ENCODE data around the gene STPG1.

Gene STPG1

DNA sequence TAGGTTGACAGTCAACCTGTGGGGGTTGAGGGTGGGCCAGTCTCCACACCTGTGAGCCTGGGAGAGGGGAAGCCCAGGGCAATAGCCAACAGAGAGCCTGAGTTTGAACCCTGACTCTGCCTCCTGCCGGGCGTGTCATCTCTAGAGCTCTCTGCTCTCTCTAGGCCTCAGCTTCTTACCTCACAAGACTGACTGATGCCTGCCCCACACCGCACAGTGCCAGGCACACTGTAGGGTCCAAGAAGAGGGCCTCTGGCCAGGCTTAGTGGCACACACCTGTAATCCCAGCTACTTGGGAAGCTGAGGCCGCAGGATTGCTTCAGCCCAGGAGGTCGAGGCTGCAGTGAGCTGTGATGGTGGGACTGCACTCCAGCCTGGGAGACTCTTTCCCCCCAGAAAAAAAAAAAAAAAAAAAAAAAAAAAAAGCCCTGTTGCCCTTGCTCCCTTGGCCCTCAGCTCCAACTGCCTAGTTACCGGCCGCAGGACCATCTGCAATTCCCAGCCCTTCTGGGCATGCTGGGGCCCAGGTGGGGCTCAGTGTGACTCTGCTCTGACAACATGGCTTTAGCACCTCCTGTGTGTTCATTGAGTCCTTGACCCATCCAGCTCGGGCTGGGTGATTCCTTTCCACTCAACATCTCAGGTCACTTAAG is 69.4 kb downstream of the STPG1 start:
- Histone ChIP-seq H4K20me1 (ENCODE audit: insufficient read depth, low read length) (no peaks in the 10 kb centered on the region), H3K36me3 (replicated peaks; ENCODE audit: insufficient read depth, low read length) (peaks cover 4% of the 10 kb centered on the region; the same call in 1 of the 2 replicates), H3K4me3 (ENCODE audit: low read length) (no peak overlapping the region), H3K4me2 (ENCODE audit: low read depth, low read length) (no peak overlapping the region), H3F3A (ENCODE audit: insufficient read depth, low read length) (no peaks in the 10 kb centered on the region), H3K4me1 (ENCODE audit: low read length) (no peaks in the 10 kb centered on the region), H3K9ac (ENCODE audit: low read length) (no peak overlapping the region), H2AFZ (ENCODE audit: low read length) (no peak overlapping the region), H3K79me2 (ENCODE audit: low read length) (no peaks in the 10 kb centered on the region), H3K9me2 (replicated peaks; ENCODE audit: insufficient read depth, low read length) (no peaks in the 10 kb centered on the region), H3K27ac (ENCODE audit: low read length) (no peak overlapping the region), H3K9me3 (replicated peaks; ENCODE audit: insufficient read depth, low read length) (no peaks in the 10 kb centered on the region), H3K27me3 (replicated peaks; ENCODE audit: insufficient read depth, low read length) (no peaks in the 10 kb centered on the region)
- DNase-seq, result no peak
- no peak for TF ChIP-seq EZH2phosphoT487 (IDR thresholded peaks at IDR 0.05; ENCODE audit: low read length)
- no peak for TF ChIP-seq EZH2 (optimal IDR thresholded peaks at IDR 0.05; ENCODE audit: low read depth, low read length)
- TF ChIP-seq CTCF (IDR thresholded peaks at IDR 0.05; ENCODE audit: low read length), result no peak

- Histone ChIP-seq H3K9me2 (replicated peaks; ENCODE audit: insufficient read depth, low read length) (no peaks in the 10 kb centered on the region), H3K27me3 (replicated peaks; ENCODE audit: insufficient read depth, low read length) (no peaks in the 10 kb centered on the region), H3K79me2 (ENCODE audit: low read length) (no peaks in the 10 kb centered on the region), H3K9ac (ENCODE audit: low read length) (no peak overlapping the region), H3K4me1 (ENCODE audit: low read length) (no peaks in the 10 kb centered on the region), H3K4me3 (ENCODE audit: low read length) (no peak overlapping the region), H4K20me1 (ENCODE audit: insufficient read depth, low read length) (no peaks in the 10 kb centered on the region), H3K9me3 (replicated peaks; ENCODE audit: insufficient read depth, low read length) (no peaks in the 10 kb centered on the region), H3F3A (ENCODE audit: insufficient read depth, low read length) (no peaks in the 10 kb centered on the region), H2AFZ (ENCODE audit: low read length) (no peak overlapping the region), H3K36me3 (replicated peaks; ENCODE audit: insufficient read depth, low read length) (peaks cover 4% of the 10 kb centered on the region; the same call in 1 of the 2 replicates), H3K27ac (ENCODE audit: low read length) (no peak overlapping the region), H3K4me2 (ENCODE audit: low read depth, low read length) (no peak overlapping the region)
- TF ChIP-seq CTCF (IDR thresholded peaks at IDR 0.05; ENCODE audit: low read length) (no peak), EZH2 (optimal IDR thresholded peaks at IDR 0.05; ENCODE audit: low read depth, low read length) (no peak)
- no peak for DNase-seq
These were observed 70.0 kb downstream of the STPG1 start for GRCh38 chr1:24343412-24344089.

GRCh38 chr1:24341260-24341659 is 72.3 kb downstream of the STPG1 start:
- no peak overlapping the region for H3K4me2 ChIP-seq (ENCODE audit: low read depth, low read length)
- H4K20me1 ChIP-seq (ENCODE audit: insufficient read depth, low read length), result no peaks in the 10 kb centered on the region
- TF ChIP-seq EZH2 (optimal IDR thresholded peaks at IDR 0.05; ENCODE audit: low read depth, low read length) (no peak), EZH2phosphoT487 (IDR thresholded peaks at IDR 0.05; ENCODE audit: low read length) (no peak), CTCF (IDR thresholded peaks at IDR 0.05; ENCODE audit: low read length) (no peak)
- no peak overlapping the region for H3K9ac ChIP-seq (ENCODE audit: low read length)
- H3K4me3 ChIP-seq (ENCODE audit: low read length), result no peak overlapping the region
- H3K27ac ChIP-seq (ENCODE audit: low read length), result no peak overlapping the region
- no peaks in the 10 kb centered on the region for H3K9me2 ChIP-seq (replicated peaks; ENCODE audit: insufficient read depth, low read length)
- H3K9me3 ChIP-seq (replicated peaks; ENCODE audit: insufficient read depth, low read length), result no peaks in the 10 kb centered on the region
- H3K4me1 ChIP-seq (ENCODE audit: low read length), result no peaks in the 10 kb centered on the region
- H3K79me2 ChIP-seq (ENCODE audit: low read length), result no peaks in the 10 kb centered on the region
- no peak for DNase-seq
- H3K27me3 ChIP-seq (replicated peaks; ENCODE audit: insufficient read depth, low read length), result no peaks in the 10 kb centered on the region
- H3K36me3 ChIP-seq (replicated peaks; ENCODE audit: insufficient read depth, low read length), result peaks cover 10% of the 10 kb centered on the region
- H3F3A ChIP-seq (ENCODE audit: insufficient read depth, low read length), result no peaks in the 10 kb centered on the region
- no peak overlapping the region for H2AFZ ChIP-seq (ENCODE audit: low read length)
